ENCODE results near the gene IFITM2.

DNA sequence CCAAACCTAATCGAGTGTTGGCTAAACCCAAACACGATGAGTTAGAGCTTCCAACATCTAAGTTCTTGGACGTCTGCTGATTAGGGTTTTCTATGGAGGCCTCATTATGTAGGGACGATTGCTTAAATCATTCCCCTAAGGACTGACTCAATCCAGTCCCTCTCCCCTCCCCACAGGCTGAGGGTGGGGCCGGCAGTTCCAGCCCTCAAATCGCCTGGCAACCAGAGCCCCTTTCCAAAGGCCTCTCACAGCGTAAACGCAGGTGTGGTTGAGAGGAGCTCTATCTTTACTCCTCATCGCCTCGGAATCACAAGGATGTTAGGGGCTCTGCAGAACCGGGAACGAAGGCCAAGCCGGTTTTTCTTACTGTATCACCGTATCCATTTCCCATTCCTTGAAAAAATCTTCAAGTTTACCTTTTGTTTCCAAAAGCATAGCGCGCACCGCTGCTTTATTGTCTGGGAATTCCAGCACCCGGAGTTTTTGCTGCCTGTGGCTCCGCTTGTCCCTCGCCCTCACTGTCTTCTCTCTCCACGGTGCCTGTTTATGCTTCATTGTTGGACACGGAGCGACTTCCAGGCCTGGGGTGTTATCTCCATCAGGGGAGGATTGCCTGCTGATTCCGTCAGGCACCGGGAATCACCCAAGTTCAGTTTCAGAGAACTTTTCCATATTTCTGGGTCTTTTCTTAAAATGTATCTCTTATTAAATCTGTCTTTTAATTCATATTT, 26.8 kb downstream of the IFITM2 start:
- peak in 1 of 2 donors; percentile 63 for TF ChIP-seq POLR2AphosphoS5 (IDR thresholded peaks at IDR 0.05; ENCODE audit: insufficient read depth in 1 of 2, low read depth in 1 of 2)
- TF ChIP-seq, protein P1, sequence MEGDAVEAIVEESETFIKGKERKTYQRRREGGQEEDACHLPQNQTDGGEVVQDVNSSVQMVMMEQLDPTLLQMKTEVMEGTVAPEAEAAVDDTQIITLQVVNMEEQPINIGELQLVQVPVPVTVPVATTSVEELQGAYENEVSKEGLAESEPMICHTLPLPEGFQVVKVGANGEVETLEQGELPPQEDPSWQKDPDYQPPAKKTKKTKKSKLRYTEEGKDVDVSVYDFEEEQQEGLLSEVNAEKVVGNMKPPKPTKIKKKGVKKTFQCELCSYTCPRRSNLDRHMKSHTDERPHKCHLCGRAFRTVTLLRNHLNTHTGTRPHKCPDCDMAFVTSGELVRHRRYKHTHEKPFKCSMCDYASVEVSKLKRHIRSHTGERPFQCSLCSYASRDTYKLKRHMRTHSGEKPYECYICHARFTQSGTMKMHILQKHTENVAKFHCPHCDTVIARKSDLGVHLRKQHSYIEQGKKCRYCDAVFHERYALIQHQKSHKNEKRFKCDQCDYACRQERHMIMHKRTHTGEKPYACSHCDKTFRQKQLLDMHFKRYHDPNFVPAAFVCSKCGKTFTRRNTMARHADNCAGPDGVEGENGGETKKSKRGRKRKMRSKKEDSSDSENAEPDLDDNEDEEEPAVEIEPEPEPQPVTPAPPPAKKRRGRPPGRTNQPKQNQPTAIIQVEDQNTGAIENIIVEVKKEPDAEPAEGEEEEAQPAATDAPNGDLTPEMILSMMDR (IDR thresholded peaks at IDR 0.05): no peak
- TF ChIP-seq POLR2A (IDR thresholded peaks at IDR 0.05): peak in 1 of 2 donors; percentile 28
